ENCODE results near the gene CRYGD. TPM values are rescaled to one million over a fixed set of nuclear protein-coding genes. Genes with fewer than 3 reads are reported as not detected.

The CRYGD gene
- total RNA-seq, 2 experiments from 2014 or later: not detected

DNA sequence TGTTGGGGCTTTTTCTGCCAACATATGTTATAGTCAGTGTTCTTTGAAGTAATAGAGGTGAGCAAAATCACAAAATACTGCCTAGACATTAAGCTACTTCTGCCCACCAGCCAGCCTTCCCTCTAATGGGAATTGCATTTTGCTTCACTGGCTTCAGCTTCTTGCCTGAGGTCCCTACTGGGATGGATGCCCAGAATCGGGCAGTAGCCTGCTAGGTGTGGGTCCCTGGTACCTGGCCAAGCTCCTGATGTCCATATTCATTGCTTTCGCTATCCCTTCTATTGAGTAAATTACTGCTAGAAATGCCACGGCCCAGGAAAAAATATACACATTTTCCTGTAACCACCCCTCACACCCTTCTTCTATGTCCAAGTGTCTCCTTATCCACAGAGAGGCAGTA lies 27.0 kb downstream of the CRYGD start:
- no peak overlapping the region for H3K27ac Mint-ChIP-seq
- H3K36me3 Mint-ChIP-seq: no peaks in the 10 kb centered on the region
- intact Hi-C loops (cut with micrococcal nuclease): no loop called here
- peaks cover 10% of the 10 kb centered on the region for H3K27me3 Mint-ChIP-seq
- CTCF ChIA-PET: no interaction called here
- H3K4me3 Mint-ChIP-seq: no peak overlapping the region
- H3K4me1 Mint-ChIP-seq (ENCODE audit: low read depth): peaks cover 11% of the 10 kb centered on the region
- DNase-seq: no peak
- H3K9me3 Mint-ChIP-seq: no peaks in the 10 kb centered on the region
- POLR2A ChIA-PET: no interaction called here

DNA sequence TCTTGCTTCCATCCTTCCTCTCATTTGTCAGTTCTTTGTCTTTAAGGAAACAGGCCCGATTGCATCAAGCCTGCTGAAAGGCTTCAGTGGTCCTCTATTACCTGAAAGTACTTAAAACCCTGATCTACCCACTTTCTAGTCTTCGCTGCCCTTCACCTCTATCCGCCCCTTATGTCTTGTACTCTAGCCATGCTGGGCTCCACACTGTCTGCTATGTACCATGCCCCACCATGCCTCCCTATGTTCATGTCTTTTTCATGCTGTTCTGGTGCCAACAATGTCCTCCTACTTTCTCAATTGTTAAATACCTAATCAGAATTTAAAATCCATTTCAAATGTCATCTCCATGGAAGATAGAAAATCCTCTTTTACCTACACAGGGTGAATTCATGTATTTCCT lies 28.2 kb downstream of the CRYGD start:
- H3K4me1 Mint-ChIP-seq (ENCODE audit: low read depth): peaks cover 5% of the 10 kb centered on the region
- no peak for DNase-seq
- H3K27me3 Mint-ChIP-seq: peaks cover 4% of the 10 kb centered on the region
- POLR2A ChIA-PET: no interaction called here
- intact Hi-C loops (cut with micrococcal nuclease): no loop called here
- no peaks in the 10 kb centered on the region for H3K36me3 Mint-ChIP-seq
- no peak overlapping the region for H3K4me3 Mint-ChIP-seq
- H3K27ac Mint-ChIP-seq: no peak overlapping the region
- no peaks in the 10 kb centered on the region for H3K9me3 Mint-ChIP-seq
- CTCF ChIA-PET: no interaction called here

- no peaks in the 10 kb centered on the region for H3K36me3 Mint-ChIP-seq
- POLR2A ChIA-PET: no interaction called here
- no peaks in the 10 kb centered on the region for H3K4me1 Mint-ChIP-seq (ENCODE audit: low read depth)
- DNase-seq: no peak
- H3K9me3 Mint-ChIP-seq: peaks cover 8% of the 10 kb centered on the region
- H3K27ac Mint-ChIP-seq: no peak overlapping the region
- CTCF ChIA-PET: no interaction called here
- intact Hi-C loops (cut with micrococcal nuclease): no loop called here
- H3K27me3 Mint-ChIP-seq: no peaks in the 10 kb centered on the region
- no peak overlapping the region for H3K4me3 Mint-ChIP-seq
These were observed 31.2 kb downstream of the CRYGD start for GRCh38 chr2:208093128-208093527.

GRCh38 chr2:208092093-208092832 lies 32.1 kb downstream of the CRYGD start:
- no peaks in the 10 kb centered on the region for H3K4me1 Mint-ChIP-seq (ENCODE audit: low read depth)
- no peaks in the 10 kb centered on the region for H3K27me3 Mint-ChIP-seq
- no peak overlapping the region for H3K27ac Mint-ChIP-seq
- H3K36me3 Mint-ChIP-seq: no peaks in the 10 kb centered on the region
- H3K9me3 Mint-ChIP-seq: peaks cover 8% of the 10 kb centered on the region
- ChIA-PET CTCF (no interaction called here), POLR2A (no interaction called here)
- no peak for DNase-seq
- intact Hi-C loops (cut with micrococcal nuclease): no loop called here
- H3K4me3 Mint-ChIP-seq: no peak overlapping the region

DNA sequence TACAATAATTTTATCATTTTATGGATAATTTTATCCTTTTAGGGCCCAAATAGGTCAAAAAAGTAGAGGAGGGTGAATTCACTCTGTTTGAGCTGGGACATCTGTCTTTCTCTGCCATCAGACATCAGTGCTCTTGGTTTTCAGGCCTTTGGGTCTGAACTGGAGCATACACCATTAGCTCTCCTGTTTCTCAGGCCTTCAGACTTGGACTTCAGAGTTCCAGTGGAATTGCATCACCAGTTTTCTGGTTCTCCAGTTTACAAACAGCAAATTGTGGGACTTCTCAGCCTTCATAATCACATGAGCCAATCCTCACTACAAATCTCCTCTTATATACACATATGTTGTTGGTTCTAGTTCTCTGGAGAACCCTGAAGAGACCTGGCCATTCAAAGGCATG lies 33.9 kb downstream of the CRYGD start:
- intact Hi-C loops (cut with micrococcal nuclease): no loop called here
- no peak for DNase-seq
- peaks cover 8% of the 10 kb centered on the region for H3K9me3 Mint-ChIP-seq
- ChIA-PET CTCF (interaction anchor here (0.7 to 1.0 kb wide), 2 partner anchors 85 to 369 kb away, joined by 3 read pairs; no protein-coding TSS in a partner anchor), POLR2A (no interaction called here)
- H3K27me3 Mint-ChIP-seq: no peaks in the 10 kb centered on the region
- H3K4me3 Mint-ChIP-seq: no peak overlapping the region
- H3K36me3 Mint-ChIP-seq: no peaks in the 10 kb centered on the region
- H3K27ac Mint-ChIP-seq: no peak overlapping the region
- H3K4me1 Mint-ChIP-seq (ENCODE audit: low read depth): no peaks in the 10 kb centered on the region

DNA sequence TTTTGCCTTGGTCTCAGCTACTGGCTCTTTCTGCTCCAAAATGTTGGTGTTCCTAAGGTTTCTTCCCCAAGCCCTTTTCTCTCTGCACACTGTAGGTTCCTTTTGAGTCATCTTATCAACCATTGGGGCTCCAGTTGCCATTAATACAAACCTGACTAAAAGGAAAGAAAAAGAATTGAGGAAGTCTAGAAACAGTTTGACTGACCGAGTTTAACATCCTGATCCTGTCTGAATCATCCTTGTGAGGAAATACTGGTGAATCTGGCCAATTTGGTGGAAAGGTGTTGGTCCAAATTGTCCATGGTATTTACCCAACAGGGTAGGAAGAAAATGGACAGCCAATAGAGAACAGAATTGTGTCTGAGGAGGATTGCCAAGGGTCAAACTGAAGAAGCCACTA lies 38.3 kb downstream of the CRYGD start:
- DNase-seq: no peak
- Mint-ChIP-seq H3K36me3 (no peaks in the 10 kb centered on the region), H3K4me1 (ENCODE audit: low read depth) (no peaks in the 10 kb centered on the region), H3K27ac (no peak overlapping the region), H3K4me3 (no peak overlapping the region), H3K27me3 (peaks cover 2% of the 10 kb centered on the region), H3K9me3 (peaks cover 8% of the 10 kb centered on the region)
- CTCF ChIA-PET: interaction anchor here (1.7 to 1.8 kb wide), 2 partner anchors 14 to 340 kb away, joined by 5 to 7 read pairs; no protein-coding TSS in a partner anchor
- POLR2A ChIA-PET: no interaction called here
- intact Hi-C loops (cut with micrococcal nuclease): no loop called here

GRCh38 chr2:208083807-208084206 lies 40.5 kb downstream of the CRYGD start:
- no peaks in the 10 kb centered on the region for H3K9me3 Mint-ChIP-seq
- intact Hi-C loops (cut with micrococcal nuclease): no loop called here
- H3K4me3 Mint-ChIP-seq: no peak overlapping the region
- no peak overlapping the region for H3K27ac Mint-ChIP-seq
- DNase-seq: no peak
- ChIA-PET POLR2A (no interaction called here), CTCF (no interaction called here)
- H3K27me3 Mint-ChIP-seq: peaks cover 16% of the 10 kb centered on the region
- no peaks in the 10 kb centered on the region for H3K36me3 Mint-ChIP-seq
- H3K4me1 Mint-ChIP-seq (ENCODE audit: low read depth): no peaks in the 10 kb centered on the region

- H3K9me3 Mint-ChIP-seq: no peaks in the 10 kb centered on the region
- H3K4me1 Mint-ChIP-seq (ENCODE audit: low read depth): no peaks in the 10 kb centered on the region
- CTCF ChIA-PET: no interaction called here
- no peak for DNase-seq
- intact Hi-C loops (cut with micrococcal nuclease): loop anchor here (10.0 kb wide), 1 partner anchor 332 kb away; no protein-coding TSS in a partner anchor
- H3K36me3 Mint-ChIP-seq: no peaks in the 10 kb centered on the region
- H3K27ac Mint-ChIP-seq: no peak overlapping the region
- peaks cover 42% of the 10 kb centered on the region for H3K27me3 Mint-ChIP-seq
- POLR2A ChIA-PET: no interaction called here
- H3K4me3 Mint-ChIP-seq: no peak overlapping the region
These were observed 47.0 kb downstream of the CRYGD start for GRCh38 chr2:208077276-208077675.

DNA sequence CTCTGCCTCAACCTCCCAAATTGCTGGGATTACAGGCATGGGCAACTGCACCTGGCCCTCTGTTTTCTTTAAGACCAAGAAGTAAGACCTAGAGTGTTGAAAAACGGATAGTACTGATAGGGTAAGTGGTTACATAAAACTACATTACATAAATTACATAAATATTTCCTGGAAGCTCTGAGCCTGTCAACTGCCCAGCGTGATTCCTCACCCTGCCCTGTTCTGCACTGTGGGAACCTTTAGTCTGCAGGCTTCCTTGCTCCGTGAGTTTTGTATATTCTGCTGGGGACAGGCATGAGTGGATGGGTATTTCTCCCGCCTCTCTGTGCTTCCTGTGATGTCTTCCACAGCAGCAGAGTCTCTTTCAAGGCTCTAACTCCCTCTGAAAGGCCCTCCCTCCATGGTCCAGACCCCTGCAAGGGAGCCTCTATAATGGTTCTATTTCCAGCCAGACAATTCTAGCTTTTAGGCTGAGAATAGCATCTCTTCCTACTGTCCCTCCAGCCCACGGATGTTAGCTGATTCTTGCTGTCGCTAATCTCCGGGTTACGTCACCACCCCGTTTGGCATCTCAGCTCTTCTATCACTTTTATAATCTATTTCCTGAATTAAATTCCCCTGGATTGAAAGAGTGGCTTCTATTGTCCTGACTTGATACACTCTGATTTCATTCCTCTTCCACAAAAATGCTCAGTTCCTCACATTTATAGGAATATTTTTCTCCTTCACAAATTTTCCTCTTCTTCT lies 49.5 kb downstream of the CRYGD start:
- Mint-ChIP-seq H3K36me3 (no peaks in the 10 kb centered on the region), H3K4me1 (ENCODE audit: low read depth) (no peaks in the 10 kb centered on the region), H3K27ac (no peak overlapping the region), H3K27me3 (peaks cover 35% of the 10 kb centered on the region), H3K4me3 (no peak overlapping the region), H3K9me3 (no peaks in the 10 kb centered on the region)
- no peak for DNase-seq
- intact Hi-C loops (cut with micrococcal nuclease): loop anchor here (10.0 kb wide), 1 partner anchor 330 kb away; no protein-coding TSS in a partner anchor
- ChIA-PET CTCF (interaction anchor here (0.8 to 6.0 kb wide), 4 partner anchors 8 to 330 kb away, joined by 3 to 44 read pairs (median 3); partner anchors contain the start of gene IDH1), POLR2A (no interaction called here)

DNA sequence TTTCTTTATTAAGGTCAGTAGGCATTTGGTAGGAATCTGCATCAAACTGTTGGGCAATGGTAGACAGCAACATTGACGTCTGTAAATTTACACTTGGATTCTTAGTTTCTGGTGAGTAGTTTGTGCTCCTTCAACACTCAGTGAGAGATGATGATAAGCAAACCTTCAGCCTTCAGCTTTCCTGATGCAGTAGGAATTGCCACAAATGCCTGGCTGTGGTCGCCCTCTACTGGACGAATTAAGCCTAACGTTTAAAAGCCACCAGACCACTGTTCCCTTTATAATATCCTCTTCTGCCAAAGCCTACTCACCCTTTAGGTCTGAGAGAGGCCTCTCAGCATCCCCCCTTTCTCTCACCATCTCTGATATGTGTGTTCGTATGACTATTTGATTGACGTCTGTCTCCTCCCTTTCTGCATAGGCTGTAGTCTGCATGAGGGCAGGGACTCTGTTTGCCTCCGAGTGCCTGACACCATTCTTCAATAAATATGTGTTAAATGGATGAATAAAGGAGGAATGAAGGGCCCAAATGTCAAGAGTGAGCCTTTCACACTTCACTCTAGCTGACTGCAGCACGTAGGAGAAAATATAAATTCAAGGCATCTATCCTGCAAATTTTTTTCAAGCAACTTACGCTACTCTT lies 52.0 kb downstream of the CRYGD start:
- no peaks in the 10 kb centered on the region for H3K4me1 Mint-ChIP-seq (ENCODE audit: low read depth)
- no peak overlapping the region for H3K4me3 Mint-ChIP-seq
- peaks cover 14% of the 10 kb centered on the region for H3K27me3 Mint-ChIP-seq
- CTCF ChIA-PET: interaction anchor here (0.6 to 6.0 kb wide), 18 partner anchors 8 to 1231 kb away, joined by 3 to 44 read pairs (median 3); partner anchors contain the start of gene FZD5
- no peaks in the 10 kb centered on the region for H3K9me3 Mint-ChIP-seq
- DNase-seq: peak; percentile 65
- POLR2A ChIA-PET: no interaction called here
- no peak overlapping the region for H3K27ac Mint-ChIP-seq
- intact Hi-C loops (cut with micrococcal nuclease): loop anchor here (10.0 kb wide), 1 partner anchor 328 kb away; no protein-coding TSS in a partner anchor
- H3K36me3 Mint-ChIP-seq: no peaks in the 10 kb centered on the region
